ENCODE measurements around the gene GAN.

- TF ChIP-seq EZH2 (IDR thresholded peaks at IDR 0.05; ENCODE audit: insufficient read depth, low read length), result no peak
- TF ChIP-seq CTCF (IDR thresholded peaks at IDR 0.05; ENCODE audit: insufficient read depth, low read depth, low read length), result no peak
Observed at GRCh38 chr16:81350306-81350615, 35.5 kb downstream of the GAN start.

Measured in astrocyte (in vitro differentiated cells and primary cell).